GM19238 (cell line): Measurements from ENCODE around the gene RPIA.

Source experiments
- DNase-seq: peaks from one replicate; pipeline ENCODE4 v3.0.0; 2011; ENCODE audit warnings: low spot score; ENCODE audit not compliant: insufficient read length

RPIA gene

GRCh38 chr2:88684519-88684918 lies 7.0 kb upstream of the RPIA start:
- no peak for DNase-seq

- no peak for DNase-seq
Observed at GRCh38 chr2:88686320-88686719, 5.2 kb upstream of the RPIA start.

- no peak for DNase-seq
Observed at GRCh38 chr2:88687384-88687783, 4.1 kb upstream of the RPIA start.

GRCh38 chr2:88690591-88691338 lies 708 bp upstream of the RPIA start:
- DNase-seq, result peak; percentile 19

GRCh38 chr2:88692187-88692586 lies 714 bp downstream of the RPIA start:
- DNase-seq, result peak; percentile 12

- no peak for DNase-seq
Observed at GRCh38 chr2:88693911-88694414, 2.5 kb downstream of the RPIA start.

GRCh38 chr2:88696611-88697010 lies 5.1 kb downstream of the RPIA start:
- no peak for DNase-seq

- no peak for DNase-seq
Observed at GRCh38 chr2:88697370-88698026, 6.0 kb downstream of the RPIA start.

GRCh38 chr2:88698027-88698413 lies 6.5 kb downstream of the RPIA start:
- no peak for DNase-seq

GRCh38 chr2:88698498-88699233 lies 7.2 kb downstream of the RPIA start:
- no peak for DNase-seq

GRCh38 chr2:88707003-88707402 lies 15.5 kb downstream of the RPIA start:
- no peak for DNase-seq

GRCh38 chr2:88709181-88709631 lies 17.7 kb downstream of the RPIA start:
- DNase-seq, result no peak

GRCh38 chr2:88711289-88711688 lies 19.8 kb downstream of the RPIA start:
- DNase-seq, result no peak

GRCh38 chr2:88711897-88712296 lies 20.4 kb downstream of the RPIA start:
- DNase-seq, result no peak

- DNase-seq, result no peak
Observed at GRCh38 chr2:88713408-88713807, 21.9 kb downstream of the RPIA start.

- no peak for DNase-seq
Observed at GRCh38 chr2:88714667-88715066, 23.2 kb downstream of the RPIA start.

GRCh38 chr2:88720399-88720798 lies 28.9 kb downstream of the RPIA start:
- no peak for DNase-seq

GRCh38 chr2:88721268-88721667 lies 29.8 kb downstream of the RPIA start:
- DNase-seq, result no peak

GRCh38 chr2:88724643-88725332 lies 33.3 kb downstream of the RPIA start:
- DNase-seq, result no peak

GRCh38 chr2:88729061-88729745 lies 37.7 kb downstream of the RPIA start:
- no peak for DNase-seq
